A549 (cell line): ENCODE results near the gene STOML3. TPM values are rescaled to one million over a fixed set of nuclear protein-coding genes. Genes with fewer than 3 reads are reported as not detected.
A peak's percentile ranks its signal among the peaks of the same experiment; 100 is the strongest.

Experiments used
- ATAC-seq, 2 experiments: fragments of 200-7000 bp in 1 of 2; fragments of >200 bp in 1 of 2; cut with Nextera tagmentation in 1 of 2; cut with Tn5 transposase in 1 of 2; 3 replicates each; pipeline versions ENCODE4 v1.8.0 to v1.9.1; 2018 to 2020; ENCODE audit warnings: mild to moderate bottlenecking in 1 of 2, moderate library complexity in 1 of 2
- CTCF ChIA-PET: fragments of 300-600 bp; sonication (Branson Sonifier 250); formaldehyde crosslinking; extraction: SDS; loops from one replicate; lab custom pipeline; 2021; ENCODE audit warnings: antibody characterized with exemption, inconsistent platforms; lab: Yijun Ruan, JAX
- POLR2A ChIA-PET: fragments of 350-600 bp; formaldehyde crosslinking; extraction: SDS; loops from one replicate; lab custom pipeline; 2021; ENCODE audit warnings: antibody characterized with exemption, inconsistent platforms; lab: Yijun Ruan, JAX
- DNase-seq, 2 experiments: peaks; one replicate each; pipeline versions ENCODE4 v3.0.0 to v3.0.0-alpha.2; 2011 to 2016; ENCODE audit warnings: low read depth in 1 of 2, low spot score in 1 of 2
- FAIRE-seq: peaks from 2 replicates; lab custom pipeline; 2011; peaks lifted over from hg19 to GRCh38; lab: Jason Lieb, UNC
- H3K27ac ChIP-seq, 2 experiments: fragments of >200 bp; sonication (Bioruptor Twin); formaldehyde crosslinking; 3 replicates each; pipeline ENCODE4 v1.5.1; 2016 to 2017
- H3K4me1 ChIP-seq: fragments of >200 bp; sonication (Bioruptor Twin); formaldehyde crosslinking; 3 replicates; pipeline ENCODE4 v1.6.1; 2016
- H3K4me2 ChIP-seq: fragments of >200 bp; sonication (Bioruptor Twin); formaldehyde crosslinking; 3 replicates; pipeline ENCODE4 v1.6.1; 2016
- H3K4me3 ChIP-seq: fragments of >200 bp; sonication (Bioruptor Twin); formaldehyde crosslinking; 3 replicates; pipeline ENCODE4 v1.5.1; 2016
- H3K9me3 ChIP-seq: fragments of >200 bp; sonication (Bioruptor Twin); formaldehyde crosslinking; 3 replicates; pipeline ENCODE4 v1.6.1; 2016
- BHLHE40 ChIP-seq: IDR thresholded peaks from 2 replicates; pipeline ENCODE4 v1.6.1; 2012; ENCODE audit warnings: low read depth, low read length, inconsistent platforms
- CEBPB ChIP-seq, 2 experiments: fragments of >200 bp in 1 of 2; sonication (Bioruptor Twin) in 1 of 2; formaldehyde crosslinking in 1 of 2; IDR thresholded peaks; 2 replicates each; pipeline ENCODE4 v1.6.1; 2012 to 2016
- EHF ChIP-seq: fragments of 250-450 bp; sonication (Bioruptor Pico); IDR thresholded peaks from 2 replicates; pipeline ENCODE4 v1.5.0; 2020; ENCODE audit warnings: mild to moderate bottlenecking
- FOSB ChIP-seq: fragments of 250-450 bp; sonication (Bioruptor Pico); IDR thresholded peaks from 2 replicates; pipeline ENCODE4 v1.5.0; 2020; ENCODE audit warnings: mild to moderate bottlenecking, moderate library complexity
- FOSL2 ChIP-seq, 2 experiments: fragments of 450-650 bp in 1 of 2; fragments of >200 bp in 1 of 2; sonication (Bioruptor Twin) in 1 of 2; formaldehyde crosslinking; IDR thresholded peaks; 2 replicates each; pipeline versions ENCODE4 v1.5.0 to v1.6.1; 2016 to 2020; ENCODE audit warnings: mild to moderate bottlenecking in 1 of 2, moderate library complexity in 1 of 2
- HEYL ChIP-seq: fragments of 250-450 bp; sonication (Bioruptor Pico); IDR thresholded peaks from 2 replicates; pipeline ENCODE4 v1.8.0; 2021; ENCODE audit warnings: mild to moderate bottlenecking, moderate library complexity
- HOXB5 ChIP-seq: fragments of 250-450 bp; sonication (Bioruptor Pico); IDR thresholded peaks from 2 replicates; pipeline ENCODE4 v1.5.0; 2020; ENCODE audit warnings: mild to moderate bottlenecking, moderate library complexity
- MAZ ChIP-seq: fragments of 150-350 bp; IDR thresholded peaks from 2 replicates; pipeline ENCODE4 v1.6.1; 2014; ENCODE audit warnings: antibody characterized with exemption, low read depth, low read length, borderline replicate concordance
- MYC ChIP-seq: IDR thresholded peaks from 2 replicates; pipeline ENCODE4 v1.6.1; 2012; ENCODE audit warnings: mild to moderate bottlenecking, inconsistent platforms, low read length, improper control_type of control experiment, borderline replicate concordance
- NFE2L2 ChIP-seq: fragments of 150-350 bp; conservative IDR thresholded peaks from 2 replicates; pipeline ENCODE4 v1.6.1; 2014; ENCODE audit warnings: low read length
- PHF8 ChIP-seq: fragments of 200-600 bp; sonication (generic); IDR thresholded peaks from 2 replicates; pipeline ENCODE4 v1.6.1; 2016; ENCODE audit warnings: low read depth, mild to moderate bottlenecking, antibody characterized with exemption, moderate library complexity, borderline replicate concordance
- POLR2AphosphoS2 ChIP-seq: conservative IDR thresholded peaks from 2 replicates; pipeline ENCODE4 v1.6.1; 2012; ENCODE audit warnings: low read length, improper control_type of control experiment, inconsistent platforms
- RAD21 ChIP-seq, 2 experiments: fragments of >200 bp in 1 of 2; sonication (Bioruptor Twin) in 1 of 2; formaldehyde crosslinking in 1 of 2; IDR thresholded peaks in 1 of 2; conservative IDR thresholded peaks in 1 of 2; 2 replicates in 1 of 2; 3 replicates in 1 of 2; pipeline ENCODE4 v1.6.1; 2012 to 2018; ENCODE audit warnings: inconsistent platforms in 1 of 2
- RARB ChIP-seq: fragments of 250-450 bp; sonication (Bioruptor Pico); IDR thresholded peaks from 2 replicates; pipeline ENCODE4 v1.8.0; 2021; ENCODE audit warnings: mild to moderate bottlenecking, moderate library complexity
- RCOR1 ChIP-seq: fragments of 150-350 bp; IDR thresholded peaks from 2 replicates; pipeline ENCODE4 v1.6.1; 2014; ENCODE audit warnings: antibody characterized with exemption, low read length, low read depth
- TP53 ChIP-seq: fragments of 250-450 bp; sonication (Bioruptor Pico); IDR thresholded peaks from 2 replicates; pipeline ENCODE4 v1.5.0; 2021; ENCODE audit warnings: mild to moderate bottlenecking, moderate library complexity
- ZNF302 ChIP-seq: fragments of 250-450 bp; sonication (Bioruptor Pico); IDR thresholded peaks from 2 replicates; pipeline ENCODE4 v1.9.0; 2021; ENCODE audit warnings: inconsistent platforms, mild to moderate bottlenecking, moderate library complexity
- ZSCAN20 ChIP-seq: fragments of 250-450 bp; sonication (Bioruptor Pico); IDR thresholded peaks from 2 replicates; pipeline ENCODE4 v1.8.0; 2022; ENCODE audit warnings: mild to moderate bottlenecking, moderate library complexity
- WGBS: methylation state at CpG from one replicate; pipeline ENCODE4 v1.1.6; 2017; ENCODE audit errors: missing lambda C conversion rate; 5-methylcytosine and 5-hydroxymethylcytosine counted together
- polyA plus RNA-seq, 4 experiments: library from polyadenylated mRNA; depleted of rRNA in 3 of 4; stranded (reverse); fragments of >200 nt; fragmentation: RNase III in 1 of 4; extraction: RNeasy Plus Mini Kit Qiagen cat#74134 plus additional on column Dnase treatment in 1 of 4; gene quantifications; 2 replicates in 3 of 4; 3 replicates in 1 of 4; pipeline ENCODE4 v1.2.3, GENCODE V29; 2011 to 2017
- TF ChIP-seq, protein P1 (sequence below): fragments of >200 bp; sonication (Bioruptor Twin); formaldehyde crosslinking; IDR thresholded peaks from 2 replicates; pipeline ENCODE4 v1.6.1; 2016
- TF ChIP-seq, protein P2 (sequence below): IDR thresholded peaks from 2 replicates; pipeline ENCODE4 v1.6.1; 2012; ENCODE audit warnings: low read depth, borderline replicate concordance
- TF ChIP-seq, protein P3 (sequence below): fragments of >200 bp; sonication (Bioruptor Twin); formaldehyde crosslinking; IDR thresholded peaks from 3 replicates; pipeline ENCODE4 v1.6.1; 2016

STOML3 gene
- polyA plus RNA-seq, 2 of the 4 experiments (the other 2 are of a cell fraction), result not detected

DNA sequence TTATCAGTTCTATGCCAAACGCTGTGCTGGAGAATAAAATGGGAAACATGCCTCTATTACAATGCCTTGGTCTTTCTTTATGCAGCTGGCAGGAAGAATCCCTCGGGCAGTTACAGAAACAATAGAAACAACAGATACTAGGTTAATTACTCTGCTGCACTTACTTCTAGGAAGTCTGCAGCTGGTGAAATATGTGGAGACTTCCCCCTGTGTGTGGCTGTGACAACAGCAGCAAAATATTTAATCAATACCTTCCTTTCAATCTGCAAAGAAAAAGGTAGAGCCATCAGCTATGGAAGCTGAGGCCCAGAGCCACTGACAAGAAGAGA is 9.9 kb downstream of the STOML3 start:
- FAIRE-seq (no peak), DNase-seq (no peak), ATAC-seq (no peak)
- WGBS, result 0% methylated on average over 2 of the region's 2 CpGs
- no peak overlapping the region for H3K4me3 ChIP-seq
- POLR2A ChIA-PET, result no interaction called here
- no peaks in the 10 kb centered on the region for H3K4me1 ChIP-seq
- H3K4me2 ChIP-seq, result no peak overlapping the region
- TF ChIP-seq RARB (no peak), PHF8 (no peak), ZSCAN20 (CRISPR knock-in tag) (no peak), CEBPB (IDR thresholded peaks at IDR 0.05) (no peak), EHF (no peak), NFE2L2 (no peak), BHLHE40 (no peak), RCOR1 (no peak), POLR2AphosphoS2 (no peak)
- TF ChIP-seq, protein P1, sequence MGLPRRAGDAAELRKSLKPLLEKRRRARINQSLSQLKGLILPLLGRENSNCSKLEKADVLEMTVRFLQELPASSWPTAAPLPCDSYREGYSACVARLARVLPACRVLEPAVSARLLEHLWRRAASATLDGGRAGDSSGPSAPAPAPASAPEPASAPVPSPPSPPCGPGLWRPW, result no peak
- TF ChIP-seq, protein P2, sequence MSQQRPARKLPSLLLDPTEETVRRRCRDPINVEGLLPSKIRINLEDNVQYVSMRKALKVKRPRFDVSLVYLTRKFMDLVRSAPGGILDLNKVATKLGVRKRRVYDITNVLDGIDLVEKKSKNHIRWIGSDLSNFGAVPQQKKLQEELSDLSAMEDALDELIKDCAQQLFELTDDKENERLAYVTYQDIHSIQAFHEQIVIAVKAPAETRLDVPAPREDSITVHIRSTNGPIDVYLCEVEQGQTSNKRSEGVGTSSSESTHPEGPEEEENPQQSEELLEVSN, result no peak
- TF ChIP-seq, protein P3, sequence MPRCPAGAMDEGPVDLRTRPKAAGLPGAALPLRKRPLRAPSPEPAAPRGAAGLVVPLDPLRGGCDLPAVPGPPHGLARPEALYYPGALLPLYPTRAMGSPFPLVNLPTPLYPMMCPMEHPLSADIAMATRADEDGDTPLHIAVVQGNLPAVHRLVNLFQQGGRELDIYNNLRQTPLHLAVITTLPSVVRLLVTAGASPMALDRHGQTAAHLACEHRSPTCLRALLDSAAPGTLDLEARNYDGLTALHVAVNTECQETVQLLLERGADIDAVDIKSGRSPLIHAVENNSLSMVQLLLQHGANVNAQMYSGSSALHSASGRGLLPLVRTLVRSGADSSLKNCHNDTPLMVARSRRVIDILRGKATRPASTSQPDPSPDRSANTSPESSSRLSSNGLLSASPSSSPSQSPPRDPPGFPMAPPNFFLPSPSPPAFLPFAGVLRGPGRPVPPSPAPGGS, result no peak
- TF ChIP-seq, all 56 proteins: peak for 0
- no peak overlapping the region for H3K27ac ChIP-seq
- H3K9me3 ChIP-seq, result no peaks in the 10 kb centered on the region
- CTCF ChIA-PET, result no interaction called here

DNA sequence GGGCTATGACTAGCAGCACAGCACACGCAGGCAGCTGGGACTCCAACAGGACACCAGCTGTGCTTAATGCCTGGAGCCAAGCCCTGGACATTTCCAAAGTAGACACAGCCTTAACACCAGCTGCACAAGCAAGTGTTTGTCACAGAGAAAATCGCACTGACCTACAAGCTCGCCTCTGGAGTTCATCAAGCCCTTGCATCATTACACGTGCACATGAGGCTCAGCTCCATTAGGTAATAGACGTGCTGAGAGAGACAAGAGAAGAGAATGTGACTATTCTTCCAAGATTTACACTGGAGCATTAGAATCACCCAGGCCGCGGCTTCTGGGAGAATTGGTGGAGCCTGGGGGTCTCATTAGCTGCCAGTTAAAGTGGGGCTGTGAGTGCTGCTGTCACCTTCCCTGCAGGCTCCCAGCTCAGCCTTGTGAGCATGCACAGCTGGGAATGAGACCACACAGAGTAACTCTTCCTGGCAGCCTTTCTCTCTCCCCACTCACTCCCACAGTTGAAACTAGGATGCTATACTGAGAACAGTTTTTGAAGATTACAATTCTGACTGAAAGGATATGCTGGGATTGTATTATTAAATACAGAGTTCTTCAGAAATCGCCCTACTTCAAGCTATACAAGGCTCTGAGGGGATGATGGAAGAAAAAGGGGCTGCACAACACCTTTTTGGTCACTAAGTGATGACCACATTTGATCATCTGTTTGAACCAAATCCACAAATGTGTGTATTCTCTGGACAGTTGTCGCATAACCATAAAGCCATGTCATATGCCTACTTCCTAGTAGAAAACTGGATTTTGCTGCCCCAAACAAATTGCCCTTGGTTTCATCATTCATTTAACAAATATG is 10.5 kb downstream of the STOML3 start:
- POLR2A ChIA-PET, result no interaction called here
- TF ChIP-seq MYC, result no peak
- TF ChIP-seq FOSB (CRISPR knock-in tag), result no peak
- no peak for TF ChIP-seq MAZ
- no peak for TF ChIP-seq TP53
- TF ChIP-seq CEBPB (IDR thresholded peaks at IDR 0.05), result no peak
- no peak for TF ChIP-seq FOSL2 (IDR thresholded peaks at IDR 0.05)
- TF ChIP-seq FOSL2 (CRISPR knock-in tag; IDR thresholded peaks at IDR 0.05), result no peak
- TF ChIP-seq ZNF302 (CRISPR knock-in tag), result no peak
- no peak for TF ChIP-seq RCOR1
- TF ChIP-seq, protein P1, result no peak
- TF ChIP-seq HOXB5 (CRISPR knock-in tag), result no peak
- no peak for DNase-seq
- no peaks in the 10 kb centered on the region for H3K4me1 ChIP-seq
- no peaks in the 10 kb centered on the region for H3K9me3 ChIP-seq
- 30% methylated on average over 7 of the region's 9 CpGs for WGBS
- no peak overlapping the region for H3K4me2 ChIP-seq
- H3K4me3 ChIP-seq, result no peak overlapping the region
- CTCF ChIA-PET, result no interaction called here
- H3K27ac ChIP-seq, result no peak overlapping the region
- ATAC-seq, result no peak
- no peak for FAIRE-seq

DNA sequence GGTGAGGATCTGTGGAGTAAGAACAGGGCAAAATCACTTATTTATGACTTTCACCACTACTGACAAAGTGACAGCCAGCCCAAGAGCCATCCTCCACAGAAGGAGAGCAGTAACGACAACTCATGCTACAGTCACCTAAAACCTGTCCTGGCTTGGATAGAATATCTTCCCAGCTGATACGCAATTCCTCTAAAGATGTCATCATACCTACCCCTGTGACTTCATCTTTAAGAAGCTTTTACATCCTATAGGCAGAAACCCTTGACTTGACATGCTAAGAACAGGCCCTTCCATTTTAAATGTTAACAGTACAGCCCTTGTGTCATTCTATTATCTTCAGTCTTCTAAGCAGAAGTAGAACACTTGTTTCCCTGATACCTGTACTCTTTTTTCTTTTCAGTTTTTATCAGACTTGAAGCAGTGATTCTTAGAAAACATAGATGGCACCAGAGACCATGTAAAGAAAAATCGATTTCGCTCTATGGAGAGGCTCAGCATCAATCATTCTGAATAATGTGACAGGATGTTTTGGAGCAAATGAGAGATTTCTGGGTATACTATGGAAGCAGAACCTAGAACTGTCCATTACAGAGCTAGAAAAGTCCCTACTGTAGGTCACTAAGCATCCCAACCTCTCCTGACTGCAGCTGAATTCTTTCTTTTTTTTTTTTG is 20.1 kb downstream of the STOML3 start:
- TF ChIP-seq RAD21 (conservative IDR thresholded peaks at IDR 0.05 in 1 of 2, IDR thresholded peaks at IDR 0.05 in 1 of 2) (0 out of 5 replicates have a peak, but pooled peaks of 1 of the 2 experiments have one; percentile 12), HEYL (no peak)
- H3K4me1 ChIP-seq, result no peaks in the 10 kb centered on the region
- WGBS, result 30% methylated on average over 4 of the region's 4 CpGs
- CTCF ChIA-PET, result interaction anchor here (0.6 to 1.4 kb wide), 4 partner anchors 9 to 333 kb away, joined by 3 to 4 read pairs (median 4); no protein-coding TSS in a partner anchor
- H3K4me3 ChIP-seq, result no peak overlapping the region
- H3K27ac ChIP-seq, result no peak overlapping the region
- POLR2A ChIA-PET, result no interaction called here
- FAIRE-seq (no peak), ATAC-seq (no peak), DNase-seq (no peak)
- H3K9me3 ChIP-seq, result no peaks in the 10 kb centered on the region
- H3K4me2 ChIP-seq, result no peak overlapping the region
